Keratinocyte (primary cell): ENCODE results near the gene INPP5K. TPM values are rescaled to one million over a fixed set of nuclear protein-coding genes. Genes with fewer than 3 reads are reported as not detected.

Source experiments
- DNase-seq: peaks from one replicate; pipeline ENCODE4 v3.0.0-alpha.2; 2011; ENCODE audit warnings: low read depth, missing footprints, low spot score
- FAIRE-seq: peaks from 2 replicates; lab custom pipeline; 2011; peaks lifted over from hg19 to GRCh38; lab: Jason Lieb, UNC
- H2AFZ ChIP-seq: 2 replicates; pipeline ENCODE4 v1.6.0; 2012; ENCODE audit warnings: low read length, control low read depth, inconsistent platforms; ENCODE audit not compliant: control insufficient read depth
- H3K27ac ChIP-seq: 2 replicates; pipeline ENCODE4 v1.5.1; 2011; ENCODE audit warnings: low read length; ENCODE audit not compliant: control insufficient read depth, insufficient read depth
- H3K27me3 ChIP-seq: 3 replicates; pipeline ENCODE4 v1.6.0; 2011; ENCODE audit warnings: low read length; ENCODE audit not compliant: control insufficient read depth, insufficient read depth; ENCODE audit errors: extremely low read depth
- H3K36me3 ChIP-seq, 2 experiments: 2 replicates in 1 of 2; 3 replicates in 1 of 2; pipeline ENCODE4 v1.5.1; 2011; ENCODE audit warnings: low read length in 2 of 2, mild to moderate bottlenecking in 1 of 2; ENCODE audit not compliant: control insufficient read depth in 2 of 2, insufficient read depth in 2 of 2; ENCODE audit errors: extremely low read depth in 1 of 2
- H3K4me1 ChIP-seq: 3 replicates; pipeline ENCODE4 v1.5.1; 2011; ENCODE audit warnings: low read length; ENCODE audit not compliant: control insufficient read depth, insufficient read depth; ENCODE audit errors: extremely low read depth
- H3K4me2 ChIP-seq: 3 replicates; pipeline ENCODE4 v1.6.0; 2011; ENCODE audit warnings: low read depth, low read length; ENCODE audit not compliant: control insufficient read depth, insufficient read depth; ENCODE audit errors: extremely low read depth
- H3K4me3 ChIP-seq, 3 experiments: fragments of 200-600 bp in 1 of 3; sonication (generic) in 1 of 3; 2 replicates in 2 of 3; 3 replicates in 1 of 3; pipeline ENCODE4 v1.5.1; 2011 to 2016; ENCODE audit warnings: low read length in 3 of 3, mild to moderate bottlenecking in 3 of 3, control low read depth in 2 of 3, inconsistent platforms in 1 of 3, low read depth in 1 of 3, mixed read lengths in 1 of 3, mixed run types in 1 of 3, moderate library complexity in 1 of 3; ENCODE audit not compliant: control insufficient read depth in 2 of 3, insufficient read depth in 2 of 3; ENCODE audit errors: extremely low read depth in 1 of 3
- H3K79me2 ChIP-seq: 2 replicates; pipeline ENCODE4 v1.6.0; 2012; ENCODE audit warnings: low read length; ENCODE audit not compliant: control insufficient read depth, insufficient read depth
- H3K9ac ChIP-seq: 3 replicates; pipeline ENCODE4 v1.6.0; 2011; ENCODE audit warnings: low read length; ENCODE audit not compliant: control insufficient read depth, insufficient read depth; ENCODE audit errors: extremely low read depth
- H3K9me1 ChIP-seq: 3 replicates; pipeline ENCODE4 v1.6.0; 2011; ENCODE audit warnings: low read length; ENCODE audit not compliant: control insufficient read depth, insufficient read depth; ENCODE audit errors: extremely low read depth
- H3K9me3 ChIP-seq: 2 replicates; pipeline ENCODE4 v1.5.1; 2012; ENCODE audit warnings: low read depth, low read length; ENCODE audit not compliant: control insufficient read depth
- H4K20me1 ChIP-seq: 3 replicates; pipeline ENCODE4 v1.6.0; 2011; ENCODE audit warnings: low read length; ENCODE audit not compliant: control insufficient read depth, insufficient read depth; ENCODE audit errors: extremely low read depth
- EZH2 ChIP-seq: IDR thresholded peaks from one replicate; pipeline ENCODE4 v1.6.1; 2012; ENCODE audit warnings: inconsistent platforms, mild to moderate bottlenecking, low read length, moderate library complexity
- dilution Hi-C: fragments of 300-500 bp; cut with MboI; formaldehyde crosslinking; loops from one replicate; pipeline ENCODE4 v1.7.0; 2020; ENCODE audit warnings: low sequenced_read_pairs; ENCODE audit not compliant: extremely low pct_ligation_motif_present
- polyA plus RNA-seq, 5 experiments: library from polyadenylated mRNA; depleted of rRNA in 3 of 5; stranded (reverse) in 3 of 5; stranded (forward) in 1 of 5; unstranded in 1 of 5; fragments of >200 nt; gene quantifications; 1 replicate in 1 of 5; 2 replicates in 3 of 5; 3 replicates in 1 of 5; pipeline versions ENCODE4 v1.2.1 to v1.2.3, GENCODE V29; 2011 to 2012; ENCODE audit warnings: missing spikeins in 2 of 5, low read depth in 1 of 5, low replicate concordance in 1 of 5
- TF ChIP-seq, protein P1 (sequence below), 3 experiments: IDR thresholded peaks in 1 of 3; conservative IDR thresholded peaks in 1 of 3; optimal IDR thresholded peaks in 1 of 3; 2 replicates in 2 of 3; 3 replicates in 1 of 3; pipeline versions ENCODE3 to v1.5.1; 2011; ENCODE audit warnings: low read length in 3 of 3, mild to moderate bottlenecking in 3 of 3, moderate library complexity in 2 of 3, control low read depth in 1 of 3, inconsistent platforms in 1 of 3; ENCODE audit not compliant: insufficient read depth in 2 of 3; ENCODE audit errors: extremely low read depth in 1 of 3

INPP5K gene
- polyA plus RNA-seq, 1 donor (not counting 4 experiments of a cell fraction or from before 2014, with no cell fraction given) = 23.0 TPM

- Histone ChIP-seq H3K9ac (no peak overlapping the region), H2AFZ (no peak overlapping the region), H3K4me1 (peaks cover 28% of the 10 kb centered on the region), H3K79me2 (no peaks in the 10 kb centered on the region), H3K9me3 (no peaks in the 10 kb centered on the region), H3K27me3 (no peaks in the 10 kb centered on the region), H3K9me1 (no peaks in the 10 kb centered on the region), H3K27ac (no peak overlapping the region), H3K4me3 (no peak overlapping the region), H4K20me1 (no peaks in the 10 kb centered on the region), H3K36me3 (peaks cover 0 to 8% of the 10 kb centered on the region in 2 experiments), H3K4me2 (no peak overlapping the region)
- no peak for DNase-seq
- no peak for TF ChIP-seq EZH2
- TF ChIP-seq, protein P1, sequence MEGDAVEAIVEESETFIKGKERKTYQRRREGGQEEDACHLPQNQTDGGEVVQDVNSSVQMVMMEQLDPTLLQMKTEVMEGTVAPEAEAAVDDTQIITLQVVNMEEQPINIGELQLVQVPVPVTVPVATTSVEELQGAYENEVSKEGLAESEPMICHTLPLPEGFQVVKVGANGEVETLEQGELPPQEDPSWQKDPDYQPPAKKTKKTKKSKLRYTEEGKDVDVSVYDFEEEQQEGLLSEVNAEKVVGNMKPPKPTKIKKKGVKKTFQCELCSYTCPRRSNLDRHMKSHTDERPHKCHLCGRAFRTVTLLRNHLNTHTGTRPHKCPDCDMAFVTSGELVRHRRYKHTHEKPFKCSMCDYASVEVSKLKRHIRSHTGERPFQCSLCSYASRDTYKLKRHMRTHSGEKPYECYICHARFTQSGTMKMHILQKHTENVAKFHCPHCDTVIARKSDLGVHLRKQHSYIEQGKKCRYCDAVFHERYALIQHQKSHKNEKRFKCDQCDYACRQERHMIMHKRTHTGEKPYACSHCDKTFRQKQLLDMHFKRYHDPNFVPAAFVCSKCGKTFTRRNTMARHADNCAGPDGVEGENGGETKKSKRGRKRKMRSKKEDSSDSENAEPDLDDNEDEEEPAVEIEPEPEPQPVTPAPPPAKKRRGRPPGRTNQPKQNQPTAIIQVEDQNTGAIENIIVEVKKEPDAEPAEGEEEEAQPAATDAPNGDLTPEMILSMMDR (optimal IDR thresholded peaks at IDR 0.05 in 1 of 3, IDR thresholded peaks at IDR 0.05 in 1 of 3, conservative IDR thresholded peaks at IDR 0.05 in 1 of 3; ENCODE audit: extremely low read depth in 1 of 3, insufficient read depth in 2 of 3, low read length in 3 of 3) = no peak
- dilution Hi-C loops = no loop called here
- no peak for FAIRE-seq
These were observed 18.6 kb downstream of the INPP5K start for GRCh38 chr17:1497831-1498230.

DNA sequence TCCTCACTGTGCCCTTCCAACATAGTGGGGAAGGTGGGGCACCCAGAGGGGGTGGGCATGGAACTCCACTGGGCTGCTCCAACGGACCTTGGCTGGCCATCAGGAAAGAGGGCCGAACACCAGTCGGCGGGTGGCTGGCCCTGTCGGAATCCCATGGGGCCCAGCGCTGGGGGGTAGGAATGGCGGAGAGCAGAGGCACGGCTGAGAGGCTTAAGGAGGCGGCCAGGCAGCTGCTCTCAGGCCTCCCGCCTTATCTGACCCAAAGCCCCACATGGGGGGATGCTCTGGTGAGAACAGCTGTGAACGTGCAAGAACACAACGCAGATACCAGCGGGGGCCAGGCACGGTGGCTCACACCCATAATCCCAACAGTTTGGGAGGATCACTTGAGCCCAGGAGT lies 19.5 kb downstream of the INPP5K start:
- dilution Hi-C loops = no loop called here
- Histone ChIP-seq H3K9me1 (no peaks in the 10 kb centered on the region), H4K20me1 (no peaks in the 10 kb centered on the region), H3K27me3 (no peaks in the 10 kb centered on the region), H3K4me1 (peaks cover 36% of the 10 kb centered on the region), H3K36me3 (peaks cover 0 to 6% of the 10 kb centered on the region in 2 experiments), H3K4me3 (no peak overlapping the region), H3K79me2 (no peaks in the 10 kb centered on the region), H2AFZ (no peak overlapping the region), H3K9ac (no peak overlapping the region), H3K4me2 (no peak overlapping the region), H3K27ac (no peak overlapping the region), H3K9me3 (no peaks in the 10 kb centered on the region)
- FAIRE-seq (no peak), DNase-seq (no peak)
- TF ChIP-seq EZH2 = no peak
- TF ChIP-seq, protein P1 (optimal IDR thresholded peaks at IDR 0.05 in 1 of 3, IDR thresholded peaks at IDR 0.05 in 1 of 3, conservative IDR thresholded peaks at IDR 0.05 in 1 of 3; ENCODE audit: extremely low read depth in 1 of 3, insufficient read depth in 2 of 3, low read length in 3 of 3) = no peak
